ENCODE results near the gene WFS1.

WFS1 gene

DNA sequence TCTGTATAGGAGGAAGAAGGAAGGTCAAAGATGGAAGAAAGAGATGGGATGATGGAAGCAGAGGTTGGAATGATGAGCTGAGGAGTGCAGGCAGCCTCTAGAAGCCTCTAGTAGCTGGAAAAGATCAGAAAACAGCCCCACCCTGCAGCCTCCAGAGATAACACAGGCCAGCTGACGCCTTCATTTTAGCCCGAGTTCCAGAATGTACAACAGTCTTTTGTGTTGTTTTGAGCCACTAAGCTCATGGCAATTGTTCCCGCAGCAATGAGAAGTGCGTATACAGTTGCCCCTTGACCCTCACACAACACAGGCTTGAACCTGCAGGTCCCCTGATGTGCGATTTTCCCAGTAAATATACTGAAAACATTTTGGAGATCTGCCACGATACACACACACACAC is 72.0 kb downstream of the WFS1 start:
- FAIRE-seq, result no peak

DNA sequence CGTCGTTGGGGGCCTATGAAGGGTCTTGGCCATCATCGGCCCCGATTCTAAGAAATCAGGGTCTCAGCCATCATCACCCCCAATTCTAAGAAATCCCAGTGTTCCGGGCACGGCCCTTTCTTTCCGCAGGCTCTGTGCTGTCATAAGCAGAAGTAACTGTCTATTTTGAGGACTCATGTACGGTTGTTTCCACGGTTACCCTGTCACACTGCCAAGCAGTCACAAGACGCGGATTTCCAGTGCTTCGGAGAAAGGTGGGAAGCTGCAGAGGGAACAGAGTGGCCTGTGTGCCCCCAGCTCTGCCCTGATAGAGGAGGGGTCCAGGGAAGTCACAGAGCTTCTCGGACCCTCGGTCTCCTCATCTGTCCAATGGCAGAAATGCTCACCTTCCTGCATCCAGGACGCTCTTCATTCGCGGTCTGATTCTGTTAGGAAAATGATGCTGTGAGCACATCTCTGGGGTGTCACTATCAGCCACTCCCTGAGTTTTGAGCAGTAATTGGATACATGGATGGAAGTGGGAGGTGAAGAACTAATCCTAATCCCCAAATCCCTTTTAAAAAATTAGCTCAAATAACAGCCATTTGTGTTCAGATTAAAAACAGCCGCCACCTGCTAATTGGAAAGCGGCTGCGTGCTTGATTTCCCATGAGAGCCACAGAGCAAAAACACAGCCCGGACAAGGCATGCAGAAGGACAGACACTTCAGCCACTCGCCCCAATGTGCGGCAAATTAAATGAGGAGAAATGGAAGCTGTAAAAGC is 73.1 kb downstream of the WFS1 start:
- no peak for FAIRE-seq

DNA sequence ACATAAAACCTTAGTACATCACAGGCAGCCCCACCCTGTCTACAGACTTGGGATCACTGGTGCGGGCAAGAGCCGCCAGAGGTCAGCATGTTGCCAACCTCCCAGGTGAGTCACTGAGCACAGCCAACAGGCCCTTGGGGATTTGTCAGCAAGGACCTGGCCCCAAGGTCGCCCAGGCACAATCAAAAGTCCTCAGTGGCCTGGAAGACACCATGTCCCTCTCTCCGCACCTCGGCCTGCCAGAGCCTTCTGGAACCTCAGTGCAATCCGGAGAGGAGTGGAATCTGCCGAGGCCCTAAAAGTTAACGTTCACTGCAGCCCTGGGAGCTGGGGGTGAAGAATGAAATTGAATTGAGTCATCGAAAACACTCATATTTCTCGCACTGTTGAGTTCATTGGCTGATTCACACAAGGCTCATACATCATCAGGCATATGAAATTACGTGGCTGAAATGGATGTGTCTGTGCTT is 74.3 kb downstream of the WFS1 start:
- no peak for FAIRE-seq

DNA sequence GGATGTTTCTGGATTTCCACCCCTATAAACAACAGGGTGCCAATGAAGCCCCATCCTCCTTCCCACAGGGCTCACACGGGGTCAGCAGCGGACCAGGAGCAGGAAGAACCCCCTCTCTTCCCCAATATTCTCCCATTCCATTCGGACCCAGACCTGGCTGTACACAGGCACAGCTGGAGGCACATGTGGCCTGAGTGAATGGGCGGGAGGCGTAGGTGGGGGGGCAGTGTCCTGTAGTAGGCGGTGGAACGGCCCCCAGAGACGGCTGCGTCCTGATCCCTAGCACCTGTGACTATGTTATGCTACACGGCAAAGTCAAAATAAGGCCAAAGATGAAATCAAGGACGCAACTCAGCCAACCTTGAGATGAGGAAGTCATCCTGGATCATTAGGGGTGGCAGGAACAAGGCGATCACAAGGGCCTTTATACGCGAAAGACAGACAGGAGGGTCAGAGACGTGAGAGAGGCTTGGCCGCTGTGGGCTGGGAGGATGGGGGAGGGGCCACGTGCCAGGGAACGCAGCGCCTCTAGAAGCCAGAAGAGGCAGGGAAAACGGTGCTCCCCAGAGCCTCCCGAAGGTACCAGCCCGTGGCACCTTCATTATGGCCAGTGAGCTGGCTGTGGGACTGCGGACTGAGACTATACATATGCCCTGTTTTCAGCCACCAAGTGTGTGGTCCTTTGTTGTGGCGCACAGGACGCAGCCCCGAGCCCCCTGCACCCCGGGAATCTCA is 75.6 kb downstream of the WFS1 start:
- no peak for FAIRE-seq

DNA sequence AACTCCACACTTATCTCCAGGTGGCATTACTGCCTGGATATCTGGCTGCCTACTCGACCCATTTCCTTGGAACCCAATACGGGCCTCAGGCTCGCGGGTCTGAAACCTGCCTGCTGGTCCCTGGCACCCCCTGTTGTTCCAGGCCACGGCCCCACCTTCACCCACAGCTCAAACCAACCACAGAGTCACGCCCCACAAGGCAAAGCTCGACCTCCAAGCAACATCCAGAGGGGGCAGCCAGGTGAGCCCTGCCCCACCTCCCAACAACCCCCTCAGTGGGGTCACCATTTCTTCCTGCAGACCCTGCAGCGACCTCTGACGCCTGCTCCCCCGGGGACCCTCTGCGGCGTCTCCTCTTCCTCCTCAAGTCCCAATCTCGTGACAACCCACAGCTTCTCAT is 76.2 kb downstream of the WFS1 start:
- no peak for FAIRE-seq

DNA sequence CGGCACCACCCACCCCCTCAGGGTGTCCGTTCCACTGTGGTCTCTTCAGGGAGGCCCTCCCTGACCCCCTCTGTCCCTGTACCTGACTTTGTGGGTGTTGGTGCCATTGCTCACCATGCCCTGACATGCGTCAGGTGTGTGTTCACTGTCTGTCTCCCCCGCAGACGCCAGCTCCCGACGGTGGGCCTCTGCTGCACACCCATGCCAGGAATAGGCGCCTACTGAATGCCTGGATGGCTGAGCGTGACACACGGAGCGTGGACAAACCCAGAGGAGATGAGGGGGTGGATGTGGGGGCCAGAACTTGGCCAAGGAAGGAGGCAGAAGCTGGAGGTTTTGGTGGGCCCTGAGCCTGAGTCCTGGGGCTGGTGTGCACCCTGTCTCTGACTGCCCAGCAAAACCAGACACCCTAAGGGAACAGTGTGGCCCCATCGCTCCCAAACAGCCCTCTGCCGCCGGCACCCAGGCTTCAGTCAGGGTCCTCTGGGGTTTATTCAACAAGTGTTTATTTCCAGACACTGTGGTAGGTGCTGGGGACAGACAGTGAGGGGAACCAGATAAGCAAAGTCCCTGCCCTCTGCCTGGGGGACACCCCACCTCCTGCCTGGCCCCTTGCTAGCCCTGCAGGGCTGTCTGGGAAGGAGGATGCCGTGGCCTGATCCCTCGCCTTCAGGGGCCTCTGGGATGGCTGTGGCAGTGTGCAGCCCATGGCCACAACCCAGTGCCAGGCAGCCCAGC is 76.9 kb downstream of the WFS1 start:
- FAIRE-seq, result no peak

DNA sequence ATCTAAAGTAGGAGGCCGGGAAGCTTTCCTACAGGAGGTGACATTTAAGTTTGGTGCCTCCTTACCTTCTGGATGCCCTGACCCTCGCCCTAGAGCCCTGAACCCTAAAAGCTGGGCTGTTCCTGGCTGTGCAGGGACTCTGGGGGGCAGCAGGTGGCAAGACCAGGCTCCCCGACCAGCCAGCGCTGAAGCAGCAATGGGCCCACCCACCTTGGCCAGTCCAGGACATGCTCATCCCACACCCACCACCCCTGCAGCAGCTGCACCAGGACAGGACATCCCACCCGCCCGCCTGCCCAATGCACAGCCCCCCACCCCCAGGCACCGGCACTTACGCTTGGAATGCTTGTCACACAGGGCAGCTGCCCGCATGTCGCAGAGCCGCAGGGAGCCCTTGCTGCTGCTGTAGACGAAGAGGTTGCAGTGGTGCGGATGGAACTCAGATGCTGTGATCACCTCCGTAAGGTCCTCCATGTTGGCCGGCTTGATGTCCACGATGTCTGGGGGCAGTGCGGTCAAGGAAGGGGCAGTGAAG is 77.9 kb downstream of the WFS1 start:
- no peak for FAIRE-seq

DNA sequence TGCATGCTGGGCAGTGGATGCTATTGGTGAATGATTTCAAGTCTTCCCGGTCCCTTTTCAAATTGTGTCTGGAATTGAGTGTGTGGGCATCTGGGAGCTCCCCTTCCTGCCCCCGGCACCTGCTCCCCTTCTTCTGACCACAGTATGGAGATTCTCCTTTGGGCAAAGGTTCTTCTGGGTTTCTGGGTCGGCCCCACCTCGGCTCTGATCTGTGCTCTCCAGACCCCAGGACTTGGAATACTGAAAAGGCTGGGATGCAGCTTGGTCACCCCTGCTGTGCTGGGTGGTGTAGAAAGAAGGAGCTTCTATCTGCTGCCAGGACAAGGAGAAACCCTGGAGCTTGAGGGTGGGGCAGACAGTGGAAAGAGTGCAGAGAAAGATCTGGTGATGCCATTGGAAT is 78.8 kb downstream of the WFS1 start:
- no peak for FAIRE-seq

DNA sequence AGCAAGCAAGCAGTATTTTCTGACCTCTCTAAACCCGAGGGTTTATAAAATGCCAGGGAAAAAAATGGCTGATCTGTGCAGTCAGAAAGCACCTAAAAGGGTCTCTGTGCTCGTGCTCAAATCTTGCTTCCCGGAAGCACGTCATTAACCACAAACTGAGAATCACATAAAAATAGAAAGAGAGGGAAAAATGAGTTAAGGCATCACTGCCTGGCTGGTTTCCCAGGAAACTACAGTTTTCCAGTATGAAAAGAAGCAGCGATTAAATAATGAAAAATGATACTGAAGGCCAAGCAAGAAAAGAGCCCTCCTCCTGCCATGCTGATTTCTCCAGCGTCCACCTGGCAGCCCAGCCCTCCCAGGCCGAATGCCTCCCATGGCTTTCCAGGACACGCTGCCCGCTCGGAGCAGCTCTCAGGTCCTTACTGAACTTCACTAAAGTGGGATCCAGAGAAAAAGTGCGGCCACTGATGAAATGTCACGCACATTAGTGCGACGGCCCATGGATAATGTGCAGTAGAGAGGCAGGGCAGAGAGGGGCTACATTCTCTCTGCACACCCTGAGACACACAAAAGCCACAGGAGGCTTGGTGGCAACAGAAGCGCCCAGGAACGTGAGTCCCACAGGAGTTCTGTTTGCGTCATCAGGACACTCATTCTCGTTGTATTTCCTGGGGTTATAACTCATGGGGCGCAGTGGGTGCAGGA is 80.4 kb downstream of the WFS1 start:
- no peak for FAIRE-seq

DNA sequence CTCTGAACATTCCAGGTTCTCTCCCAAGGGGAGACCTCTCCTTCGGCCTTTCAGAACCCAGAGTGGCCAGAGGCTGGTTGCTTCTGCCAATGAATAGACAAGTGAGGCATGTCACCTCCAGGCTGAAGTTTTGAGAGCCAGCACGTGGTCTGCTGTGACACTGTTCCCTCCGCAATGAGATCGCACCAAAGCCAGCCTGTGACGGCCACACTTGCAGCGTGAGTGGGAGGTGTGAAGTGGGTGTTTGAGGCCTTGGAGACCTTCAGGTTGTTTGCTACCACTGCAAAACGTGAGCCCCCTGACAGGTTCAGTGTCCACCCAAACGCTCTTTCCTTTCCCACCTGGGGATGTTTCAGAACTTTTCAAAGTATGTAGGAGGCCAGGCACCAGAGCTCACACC is 81.0 kb downstream of the WFS1 start:
- no peak for FAIRE-seq

DNA sequence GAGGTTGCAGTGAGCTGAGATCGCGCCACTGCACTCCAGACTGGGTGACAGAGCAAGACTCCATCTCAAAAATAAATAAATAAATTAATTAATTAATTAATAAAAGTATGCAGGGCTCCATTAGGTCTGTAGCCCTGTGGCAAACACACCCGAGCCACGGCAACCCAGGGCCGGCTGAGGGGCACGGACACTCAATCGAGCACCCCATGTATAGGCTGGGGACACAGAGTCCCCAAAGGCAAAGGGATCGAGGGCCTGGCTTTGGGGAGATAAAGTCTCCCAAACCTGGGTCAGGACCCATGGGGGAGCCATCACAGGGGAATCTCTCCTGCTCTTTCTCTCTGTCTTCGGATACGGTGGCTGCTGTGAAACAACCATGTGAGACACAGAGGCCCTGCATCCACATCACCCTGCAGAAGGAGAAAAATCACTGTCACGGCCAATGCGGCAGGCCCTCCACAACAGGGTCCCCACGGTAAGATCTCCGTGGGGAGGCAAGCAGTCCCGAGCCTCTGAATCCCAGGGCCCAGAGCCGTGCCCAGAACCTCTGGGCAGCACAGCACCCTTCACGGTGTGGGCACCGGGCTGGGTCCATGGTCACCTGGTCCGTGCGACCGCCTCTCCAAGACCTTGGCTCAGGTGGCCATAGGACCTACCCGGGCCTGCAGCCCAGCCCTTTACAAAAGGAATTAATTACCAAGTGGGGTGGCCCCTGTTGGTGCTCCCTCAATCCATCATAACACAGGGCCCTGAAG is 81.8 kb downstream of the WFS1 start:
- no peak for FAIRE-seq

DNA sequence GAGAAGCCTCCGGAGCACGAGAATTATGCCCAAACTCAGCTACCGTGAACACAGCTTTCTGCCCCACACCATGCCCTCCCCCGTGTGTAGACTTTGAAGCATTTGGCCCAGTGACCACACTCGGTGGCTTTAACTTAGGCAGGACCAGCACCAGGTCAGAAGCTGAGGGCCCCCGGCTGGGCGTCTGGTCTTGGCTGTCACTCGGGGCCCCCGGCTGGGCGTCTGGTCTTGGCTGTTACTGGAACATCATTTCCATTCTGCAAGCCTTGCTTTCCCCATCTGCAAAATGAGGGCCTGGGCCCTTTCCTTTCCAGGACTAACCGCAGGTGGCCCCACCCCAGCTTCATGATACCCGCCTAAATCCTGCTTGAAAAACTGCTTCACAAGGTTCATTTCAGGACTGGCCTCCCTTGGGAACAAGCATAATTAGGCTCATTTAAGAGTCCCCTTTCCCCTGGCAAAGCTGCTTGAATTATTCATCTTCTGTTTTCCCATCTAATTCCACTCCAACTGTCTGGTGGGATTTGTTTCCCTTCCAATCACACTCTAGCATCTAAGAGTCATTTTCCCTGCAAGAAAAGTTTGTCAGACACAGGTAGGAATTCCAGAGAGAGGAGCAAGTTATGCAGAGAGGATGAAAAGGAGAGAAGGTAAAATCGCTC is 82.5 kb downstream of the WFS1 start:
- FAIRE-seq, result no peak
